HG03521 (cell line): ENCODE measurements around the gene NPAS2.

Experiments used
- ATAC-seq: cut with Tn5 transposase; IDR thresholded peaks from one replicate; pipeline ENCODE4 v1.9.1; 2021; ENCODE audit warnings: mild to moderate bottlenecking, moderate library complexity; ENCODE audit not compliant: unreplicated experiment

The NPAS2 gene

GRCh38 chr2:100819370-100820272 lies at the start of gene NPAS2:
NPAS2 (plus strand) TSS chr2:100820139; CDS start chr2:100904755, 84,616 bp downstream.
- no peak for ATAC-seq

DNA sequence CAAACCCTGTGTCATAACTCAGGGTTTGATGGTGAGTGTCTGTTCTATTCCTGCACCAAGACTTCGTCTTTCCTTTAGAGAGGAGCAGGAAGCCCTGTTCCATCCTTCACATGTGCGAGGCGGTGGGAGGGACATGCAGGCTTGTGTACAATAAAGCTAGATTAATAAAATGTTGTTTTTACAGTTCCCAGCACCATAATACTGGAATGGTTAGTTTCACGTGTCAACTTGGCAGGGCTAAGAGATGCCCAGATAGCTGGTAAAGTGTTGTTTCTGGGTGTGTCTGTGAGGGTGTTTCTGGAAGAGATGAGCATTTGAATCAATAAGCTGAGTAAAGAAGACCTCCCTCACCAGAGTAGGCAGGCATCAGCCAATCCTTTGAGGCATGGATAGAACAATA lies 48.8 kb upstream of the NPAS2 start:
- no peak for ATAC-seq

DNA sequence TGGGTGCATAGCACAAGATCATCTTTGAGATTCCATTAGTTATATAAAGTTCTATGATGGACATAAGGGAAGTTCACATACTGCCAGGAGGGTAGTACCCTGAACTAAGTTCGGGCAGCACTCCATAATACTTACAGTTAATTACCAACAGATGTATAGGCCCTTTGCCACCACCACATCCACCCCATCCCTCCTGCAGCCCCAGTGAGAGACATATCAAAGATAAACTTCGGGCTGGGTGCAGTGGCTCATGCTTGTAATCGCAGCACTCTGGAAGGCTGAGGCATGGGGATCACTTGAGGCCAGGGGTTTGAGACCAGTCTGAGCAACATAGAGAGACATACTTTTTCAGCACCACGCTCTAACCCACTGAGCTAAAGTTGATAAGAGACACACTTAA lies 46.4 kb upstream of the NPAS2 start:
- ATAC-seq = no peak

DNA sequence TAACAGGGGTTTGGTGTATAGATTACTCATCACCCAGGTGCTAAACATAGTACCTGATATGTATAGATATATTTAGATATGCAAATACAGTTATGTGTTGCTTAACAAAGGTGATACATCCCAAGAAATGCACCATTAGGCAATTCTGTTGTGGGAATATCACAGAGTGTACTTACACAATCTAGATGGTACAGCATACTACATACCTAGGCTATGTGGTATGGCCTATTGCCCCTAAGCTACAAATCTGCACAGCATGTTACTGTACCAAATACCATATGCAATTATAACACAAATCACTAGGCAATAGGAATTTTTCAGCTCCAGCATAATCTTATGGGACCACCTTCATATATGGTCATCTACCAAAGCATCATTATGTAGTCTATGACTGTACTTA lies 43.5 kb upstream of the NPAS2 start:
- ATAC-seq = no peak

DNA sequence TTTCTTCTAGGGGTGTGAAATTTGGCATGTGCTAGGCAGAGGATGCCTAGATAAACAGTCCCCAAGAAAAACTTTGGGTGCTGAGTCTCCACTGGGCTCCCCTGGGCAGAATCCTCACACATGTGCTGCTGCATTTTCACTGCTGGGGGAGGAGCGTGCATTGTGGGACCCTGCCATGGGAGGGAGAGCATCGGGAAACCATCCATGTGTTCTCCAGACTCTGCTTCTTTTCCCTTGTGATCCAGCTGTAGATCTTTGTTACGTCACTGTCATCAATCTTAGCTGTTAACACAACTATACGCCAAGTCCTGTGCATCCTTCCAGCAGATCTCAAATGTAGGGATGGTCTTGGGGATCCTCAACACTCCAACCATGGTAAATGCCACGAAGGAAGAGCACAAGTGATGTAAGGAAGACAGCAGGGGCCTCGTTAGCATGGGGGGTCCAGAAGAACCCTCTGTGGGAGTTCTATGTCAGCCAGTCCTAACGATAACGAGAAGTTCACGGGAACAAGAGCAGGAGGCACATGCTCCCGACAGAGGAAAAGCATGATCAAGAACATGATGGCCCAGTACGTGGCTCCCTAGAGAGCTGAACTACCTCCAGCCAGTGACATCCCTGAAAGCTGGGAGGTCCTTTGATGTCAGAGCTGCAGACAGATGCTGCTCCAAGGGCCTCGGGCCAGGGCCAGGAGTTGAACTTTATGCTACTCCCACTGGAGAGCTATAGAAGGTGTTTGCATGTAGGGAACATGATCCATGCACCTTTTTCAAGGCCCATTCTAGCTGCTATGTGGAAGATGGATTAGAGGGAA lies 41.1 kb upstream of the NPAS2 start:
- no peak for ATAC-seq

DNA sequence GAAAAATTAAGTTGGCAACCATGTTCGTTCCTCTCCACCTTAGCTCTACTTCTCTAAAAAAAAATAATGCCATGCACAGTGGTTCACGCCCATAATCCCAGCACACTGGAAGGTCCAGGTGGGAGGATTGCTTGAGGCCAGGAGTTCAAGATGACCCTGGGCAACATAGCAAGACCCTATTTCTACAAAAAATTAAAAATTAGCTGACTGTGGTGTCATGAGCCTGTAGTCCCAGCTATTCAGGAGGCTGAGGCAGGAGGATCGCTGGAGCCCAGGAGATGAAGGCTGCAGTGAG lies 40.1 kb upstream of the NPAS2 start:
- no peak for ATAC-seq

GRCh38 chr2:100780203-100781008 lies 39.5 kb upstream of the NPAS2 start:
- ATAC-seq = no peak

GRCh38 chr2:100781009-100781325 lies 39.0 kb upstream of the NPAS2 start:
- ATAC-seq = no peak

GRCh38 chr2:100781523-100782379 lies 38.2 kb upstream of the NPAS2 start:
- ATAC-seq = no peak

GRCh38 chr2:100782380-100782878 lies 37.5 kb upstream of the NPAS2 start:
- ATAC-seq = no peak

DNA sequence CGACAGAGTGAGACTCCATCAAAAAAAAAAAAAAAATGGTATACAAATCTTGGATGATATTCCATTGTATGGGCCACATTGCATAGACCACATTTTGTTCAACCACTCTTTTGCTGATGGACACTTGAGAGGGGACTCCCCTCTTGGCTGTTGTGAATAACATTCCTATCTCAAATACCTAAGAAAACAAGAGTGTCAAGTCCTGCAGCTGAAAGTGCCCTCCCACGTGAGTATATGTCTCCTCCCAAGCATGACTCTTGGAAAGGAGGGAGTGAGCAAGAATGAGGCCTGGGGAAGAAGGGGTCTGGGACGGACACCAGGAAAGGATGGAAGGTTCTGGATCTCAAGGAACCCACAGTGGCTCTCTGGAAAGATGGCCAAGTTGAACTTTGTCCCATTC lies 36.0 kb upstream of the NPAS2 start:
- no peak for ATAC-seq

DNA sequence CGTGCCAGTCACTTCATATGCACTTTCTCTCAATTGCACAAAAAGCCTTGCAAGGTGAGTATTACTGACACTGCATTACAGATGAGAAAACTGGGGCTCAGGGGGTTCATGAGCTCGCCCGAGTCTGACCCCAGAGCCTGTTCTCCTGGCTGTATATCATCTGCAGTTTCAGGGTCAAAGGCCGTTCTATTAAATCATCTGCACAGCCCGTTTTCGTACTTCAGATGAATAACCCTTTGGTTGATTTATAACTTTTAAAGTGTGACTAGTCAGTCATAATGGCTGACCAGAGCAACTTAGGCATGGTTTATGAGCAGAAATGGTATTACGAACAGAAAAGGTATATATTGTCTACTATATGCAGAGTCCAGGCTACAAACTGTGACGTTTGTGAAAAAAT lies 35.3 kb upstream of the NPAS2 start:
- no peak for ATAC-seq

DNA sequence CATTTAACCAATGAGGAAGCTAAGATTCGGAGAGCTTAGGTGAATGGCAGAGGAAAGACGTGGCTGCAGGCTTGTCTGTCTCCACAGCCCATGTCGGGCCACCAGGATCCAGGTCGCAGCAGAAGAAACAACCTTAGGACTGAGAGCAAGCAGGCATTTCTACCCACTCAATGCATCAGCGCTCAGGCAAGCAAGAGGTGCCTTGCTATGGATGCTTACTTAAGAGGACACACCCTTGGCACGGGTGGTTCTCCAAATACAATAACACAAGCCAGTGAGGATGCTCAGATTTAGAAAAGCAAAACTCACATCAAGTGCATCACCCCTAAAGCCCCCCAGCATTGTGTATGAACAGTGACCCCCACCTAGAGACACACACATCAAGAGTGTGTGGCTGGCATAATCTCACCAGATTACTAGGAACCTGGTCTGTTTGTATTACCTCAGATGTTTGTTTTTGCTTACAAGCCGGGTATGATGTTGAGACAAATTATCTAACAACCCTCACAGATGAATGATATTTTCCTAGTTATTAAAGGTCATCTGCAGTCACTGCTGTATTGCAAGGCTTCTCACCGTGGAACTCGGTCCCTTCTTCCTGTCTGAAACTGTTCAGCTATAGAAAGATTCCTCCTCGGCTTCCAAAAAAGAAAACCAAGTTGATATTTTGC lies 34.2 kb upstream of the NPAS2 start:
- ATAC-seq = no peak

GRCh38 chr2:100786297-100786658 lies 33.7 kb upstream of the NPAS2 start:
- no peak for ATAC-seq

- ATAC-seq = no peak
Measured at GRCh38 chr2:100786985-100787384, 33.0 kb upstream of the NPAS2 start.

DNA sequence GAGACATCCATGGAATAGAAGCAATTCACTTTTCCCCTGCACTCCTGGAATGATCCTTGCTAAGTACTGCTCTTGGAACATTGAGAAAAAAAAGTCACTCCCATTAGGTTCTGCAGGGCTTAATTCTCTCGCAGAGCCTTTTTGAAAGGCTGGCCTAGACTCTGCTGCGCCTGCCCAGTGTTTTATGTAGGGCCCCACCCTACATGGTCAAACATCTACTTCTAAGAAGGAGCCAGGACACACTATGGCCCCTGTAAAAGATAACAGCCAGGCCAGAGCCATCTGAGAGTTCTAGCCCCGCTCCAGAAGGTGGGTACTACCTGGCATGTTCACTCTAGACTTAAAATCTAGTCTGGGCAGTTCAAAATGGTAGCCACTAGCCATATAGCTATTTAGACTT lies 30.6 kb upstream of the NPAS2 start:
- ATAC-seq = no peak

- ATAC-seq = no peak
Measured at GRCh38 chr2:100791294-100791935, 28.5 kb upstream of the NPAS2 start.

- ATAC-seq = no peak
Measured at GRCh38 chr2:100791936-100792308, 28.0 kb upstream of the NPAS2 start.

- no peak for ATAC-seq
Measured at GRCh38 chr2:100793220-100793619, 26.7 kb upstream of the NPAS2 start.

DNA sequence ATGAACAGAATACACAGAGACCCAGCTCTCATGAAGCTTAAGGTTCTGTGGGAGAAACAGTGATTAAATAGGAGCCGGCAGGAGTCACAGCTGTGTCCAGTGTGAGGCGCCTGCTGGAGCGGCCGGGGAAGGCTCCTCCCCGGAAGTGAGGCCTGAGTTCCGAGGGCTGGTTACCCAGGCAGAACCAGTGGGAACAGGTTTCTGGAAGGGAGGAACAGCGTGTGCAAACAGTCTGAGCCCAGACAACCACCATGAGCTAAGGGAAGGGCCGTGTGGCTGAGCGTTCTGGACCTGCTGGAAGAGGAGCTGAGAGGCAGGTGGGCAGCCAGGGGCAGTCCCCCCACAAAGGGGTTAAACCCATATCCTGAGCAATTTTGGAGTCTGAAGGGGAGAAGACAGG lies 26.0 kb upstream of the NPAS2 start:
- no peak for ATAC-seq
